GM04503 (cell line): ENCODE data around the gene SAP25.
"Not testable (repeated sequence)": the region's sequence is repeated elsewhere in the genome, so short reads cannot be mapped to it uniquely, and the experiment has no call there.

Experiments used
- DNase-seq: peaks from one replicate; pipeline ENCODE4 v3.0.0-alpha.2; 2012; ENCODE audit warnings: low read depth

SAP25 gene

DNA sequence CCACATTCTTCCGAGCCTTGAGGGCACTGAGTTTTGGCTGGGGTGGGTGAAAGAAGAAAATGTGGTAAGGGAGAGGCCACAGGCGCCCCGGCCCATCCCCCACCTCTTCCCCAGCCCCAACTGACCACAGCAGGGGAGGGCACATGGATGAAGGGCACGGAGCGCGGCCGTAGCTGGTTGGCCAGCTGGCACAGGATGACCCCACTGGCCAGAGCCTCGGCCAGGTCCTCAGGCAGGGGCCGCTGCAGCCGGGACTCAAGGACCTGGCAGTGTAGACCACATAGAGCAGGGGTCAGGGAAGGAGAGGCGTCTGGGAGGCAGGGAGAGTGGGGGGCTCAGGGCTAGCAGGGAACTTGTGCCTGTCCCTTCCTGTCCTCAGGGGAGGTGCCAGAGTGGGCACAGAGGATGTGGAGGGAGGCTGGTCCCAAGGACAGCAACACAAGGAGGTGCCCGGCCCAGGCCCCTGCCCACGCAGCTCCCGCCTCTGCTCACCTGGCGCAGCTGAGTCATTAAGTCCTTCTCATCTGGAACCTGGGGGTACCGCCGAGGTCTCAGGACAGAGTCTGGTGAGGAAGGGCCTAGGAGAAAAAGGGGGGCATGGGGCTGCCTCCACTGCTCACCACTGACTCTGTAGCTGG lies 2.2 kb upstream of the SAP25 start:
- DNase-seq = no peak

DNA sequence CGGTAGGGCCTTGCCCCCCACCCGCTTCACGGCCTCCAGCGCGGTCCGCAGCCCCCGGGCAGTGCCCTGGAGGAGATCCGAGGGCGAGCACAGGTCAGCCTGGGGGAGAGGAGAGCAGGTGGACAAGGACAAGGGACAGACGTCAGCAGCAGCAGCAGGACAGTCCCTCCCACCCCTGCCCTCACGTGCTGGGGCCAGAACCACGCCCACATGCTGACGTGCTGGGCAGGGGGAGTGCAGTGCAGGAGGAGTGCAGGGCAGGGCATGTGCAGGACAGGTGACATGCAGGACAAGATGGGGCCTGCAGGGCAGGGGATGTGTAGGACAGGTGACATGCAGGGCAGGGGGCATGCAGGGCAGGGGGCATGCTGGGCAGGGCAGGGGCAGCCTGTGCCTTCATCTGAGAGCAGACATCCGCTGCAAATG lies 1.5 kb upstream of the SAP25 start:
- DNase-seq = no peak

- DNase-seq = no peak
Observed at GRCh38 chr7:100574362-100575205, 884 bp upstream of the SAP25 start.

GRCh38 chr7:100572949-100573675 lies 588 bp downstream of the SAP25 start:
- no peak for DNase-seq

GRCh38 chr7:100572281-100572948 lies 1.3 kb downstream of the SAP25 start:
- DNase-seq = no peak

- DNase-seq = no peak
Observed at GRCh38 chr7:100571829-100572116, 1.9 kb downstream of the SAP25 start.

- no peak for DNase-seq
Observed at GRCh38 chr7:100570954-100571828, 2.5 kb downstream of the SAP25 start.

DNA sequence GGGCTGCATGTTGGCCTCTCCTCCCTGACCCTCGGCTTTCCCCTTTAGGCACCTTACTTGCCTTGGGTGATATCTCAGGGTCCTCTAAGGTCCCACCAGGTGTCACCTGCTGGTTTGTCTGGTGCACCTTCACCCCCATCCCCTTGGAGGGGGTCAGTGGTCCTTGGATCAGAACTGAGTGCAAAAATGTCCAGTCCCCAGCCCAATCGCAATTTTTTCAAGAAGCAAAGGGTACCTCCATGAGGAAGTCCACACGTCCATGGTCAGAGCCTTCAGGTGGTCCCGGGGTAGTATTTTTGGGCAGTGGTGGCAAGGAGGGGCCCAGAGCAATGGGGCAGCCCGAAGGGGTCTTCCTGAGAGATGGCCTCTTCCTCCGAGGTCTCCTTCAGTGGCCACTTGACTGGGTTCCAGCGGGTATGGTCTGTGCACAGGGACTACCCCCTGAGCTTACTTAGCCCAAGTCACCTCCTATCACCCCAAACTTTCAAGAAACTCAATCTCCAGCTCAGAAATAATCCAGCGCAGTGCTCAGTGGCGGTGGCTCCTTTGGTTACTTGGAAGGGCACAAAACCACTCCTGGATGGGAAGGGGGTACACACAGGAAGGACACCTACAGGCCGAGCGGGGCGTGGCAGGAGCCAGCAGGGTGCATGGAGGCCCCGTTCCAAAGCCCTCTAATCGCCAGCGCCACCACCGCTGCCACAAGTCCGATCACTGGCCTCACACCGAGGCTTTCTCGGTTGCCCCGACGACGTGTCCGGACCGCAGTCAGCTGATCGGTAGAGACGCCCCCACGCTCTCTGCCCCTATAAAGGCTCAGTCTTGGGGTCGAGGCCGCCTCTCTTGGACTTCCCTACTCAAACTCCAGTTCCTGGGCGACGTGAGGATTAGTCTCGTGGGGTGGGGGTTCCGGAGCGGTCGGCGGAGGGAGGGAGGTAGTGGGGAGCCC lies 4.5 kb downstream of the SAP25 start:
- no peak for DNase-seq

GRCh38 chr7:100568176-100568895 lies 5.4 kb downstream of the SAP25 start:
- DNase-seq = no peak

DNA sequence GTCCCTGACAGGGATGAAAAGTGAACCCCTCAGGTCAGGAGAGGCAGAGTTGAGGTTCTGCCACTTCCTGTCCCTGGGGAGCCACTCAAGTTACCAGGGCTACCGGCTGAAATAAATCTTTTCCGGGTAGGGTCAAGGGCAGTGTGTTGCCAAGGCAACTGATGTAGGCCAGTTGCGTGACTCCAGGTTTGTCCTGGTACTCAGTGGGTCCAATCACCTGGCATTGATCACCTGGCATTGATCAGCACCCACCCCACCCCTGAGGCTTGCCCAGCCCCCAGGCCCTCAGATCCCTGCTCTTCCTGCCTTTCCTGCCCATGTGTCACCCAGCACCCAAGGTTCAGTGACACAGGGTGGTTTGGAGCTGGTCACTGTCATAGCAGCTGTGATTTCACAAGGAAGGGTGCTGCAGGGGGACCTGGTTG lies 5.9 kb downstream of the SAP25 start:
- no peak for DNase-seq

GRCh38 chr7:100567031-100567730 lies 6.5 kb downstream of the SAP25 start:
- DNase-seq = no peak

DNA sequence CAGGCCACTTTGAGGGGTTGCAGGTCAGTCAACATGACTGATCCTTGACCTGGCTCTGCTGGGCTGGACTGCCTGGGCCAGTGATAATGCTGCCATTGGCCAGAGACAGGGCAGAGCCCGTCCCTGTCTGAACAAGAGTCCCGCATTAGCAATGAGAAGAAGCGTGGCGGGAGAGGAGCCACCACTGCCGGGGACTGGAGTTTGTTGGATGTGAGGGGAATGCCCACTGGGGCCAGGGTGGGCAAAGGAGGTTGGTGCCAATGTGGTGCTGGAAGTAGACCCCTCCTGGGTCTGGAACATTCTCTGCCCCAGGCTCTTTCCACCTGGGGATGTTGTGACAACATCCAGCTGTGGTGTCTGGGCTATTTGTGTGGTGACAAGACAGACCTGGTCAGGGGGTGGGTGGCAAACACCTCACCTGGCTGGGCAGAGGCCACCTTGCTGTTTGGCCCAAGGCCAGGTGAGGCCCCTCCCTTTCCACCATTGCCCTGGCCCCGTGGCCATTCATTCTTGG lies 7.6 kb downstream of the SAP25 start:
- DNase-seq = no peak

DNA sequence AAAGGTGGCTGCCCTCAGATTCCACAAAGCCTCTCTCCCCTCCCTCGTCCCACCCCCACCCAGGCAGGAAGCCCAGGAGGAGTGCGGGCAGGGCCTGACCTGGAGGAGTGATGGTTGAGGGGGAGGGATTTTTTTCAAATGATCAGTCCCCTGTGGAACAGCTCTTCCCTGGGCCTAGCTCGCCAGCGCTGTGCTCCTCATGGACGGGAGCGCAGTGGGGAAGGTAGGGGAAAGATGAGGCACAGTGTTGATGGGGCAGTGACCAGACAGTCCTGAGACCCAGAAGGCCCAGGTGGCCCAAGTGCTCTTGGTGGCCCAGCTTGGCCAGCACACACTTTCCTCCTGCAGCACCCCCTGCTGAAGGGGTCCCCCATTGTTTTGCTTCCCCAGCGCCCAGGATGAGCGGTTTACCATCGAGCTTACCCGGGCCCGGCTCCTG lies 8.5 kb downstream of the SAP25 start:
- DNase-seq = no peak

DNA sequence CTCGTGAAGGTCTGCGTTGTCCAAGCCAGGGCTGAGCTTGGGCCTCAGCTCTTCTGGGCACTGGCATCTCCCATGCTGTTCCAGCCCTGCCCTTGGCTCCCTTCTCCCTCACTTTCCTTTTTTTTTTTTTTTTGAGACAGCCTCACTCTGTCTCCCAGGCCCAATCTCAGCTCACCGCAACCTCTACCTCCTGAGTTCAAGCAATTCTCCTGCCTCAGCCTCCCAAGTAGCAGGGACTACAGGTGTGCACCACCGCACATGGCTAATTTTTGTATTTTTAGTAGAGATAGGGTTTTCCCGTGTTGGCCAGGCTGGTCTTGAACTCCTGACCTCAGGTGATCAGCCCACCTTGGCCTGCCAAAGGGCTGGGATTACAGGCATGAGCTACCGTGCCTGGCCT lies 9.3 kb downstream of the SAP25 start:
- DNase-seq = not testable (repeated sequence)

- no peak for DNase-seq
Observed at GRCh38 chr7:100563809-100564400, 9.8 kb downstream of the SAP25 start.

- no peak for DNase-seq
Observed at GRCh38 chr7:100563100-100563564, 10.6 kb downstream of the SAP25 start.

DNA sequence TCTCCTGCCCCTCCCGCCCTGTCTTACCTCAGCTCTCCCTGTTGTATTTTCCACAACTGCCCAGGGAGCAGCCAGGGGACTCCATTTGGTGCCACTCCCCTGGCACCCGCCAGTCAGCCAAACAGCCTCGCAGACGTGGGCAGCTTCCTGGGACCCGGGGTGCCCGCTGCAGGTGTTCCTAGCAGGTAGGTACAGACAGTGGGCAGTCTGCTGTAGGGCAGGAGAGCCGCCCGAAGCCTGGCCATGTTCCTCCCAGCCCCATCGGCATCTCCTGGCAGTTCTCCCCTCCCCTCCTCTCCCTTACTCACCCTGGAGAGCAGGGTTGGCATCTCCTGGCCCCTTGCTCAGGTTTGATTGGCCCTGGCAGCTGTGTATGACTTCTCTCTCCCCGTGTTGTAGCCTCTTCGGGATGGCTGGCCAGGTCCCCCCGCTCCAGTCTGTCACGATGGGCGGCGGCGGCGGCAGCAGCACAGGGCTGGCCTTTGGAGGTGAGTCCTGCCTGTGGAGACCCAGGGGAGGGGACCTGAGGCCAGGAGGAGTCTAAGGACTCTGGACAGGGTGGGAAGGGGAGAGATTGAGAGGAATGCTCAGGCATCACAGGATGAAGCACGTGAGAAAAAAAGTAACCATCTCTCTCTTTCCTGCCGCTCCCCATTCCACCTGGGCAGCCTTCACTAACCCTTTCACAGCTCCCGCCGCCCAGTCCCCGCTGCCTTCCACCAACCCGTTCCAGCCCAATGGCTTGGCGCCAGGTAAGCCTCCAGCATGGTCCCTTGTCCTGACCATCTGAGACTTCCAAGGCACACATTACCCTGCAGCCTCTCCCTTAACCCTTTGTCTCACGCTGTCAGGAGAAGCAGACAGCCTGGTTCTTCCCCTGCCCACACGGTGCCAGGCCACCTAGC lies 11.3 kb downstream of the SAP25 start:
- DNase-seq = no peak
